GM19238 (cell line): ENCODE measurements around the gene RHCG.

ENCODE experiments used
- DNase-seq: peaks from one replicate; pipeline ENCODE4 v3.0.0; 2011; ENCODE audit warnings: low spot score; ENCODE audit not compliant: insufficient read length

Gene RHCG

GRCh38 chr15:89504166-89504565 is 7.8 kb upstream of the RHCG start:
- no peak for DNase-seq

- no peak for DNase-seq
Measured at GRCh38 chr15:89502867-89503595, 6.6 kb upstream of the RHCG start.

- DNase-seq = no peak
Measured at GRCh38 chr15:89501646-89502045, 5.3 kb upstream of the RHCG start.

- no peak for DNase-seq
Measured at GRCh38 chr15:89500397-89501270, 4.3 kb upstream of the RHCG start.

GRCh38 chr15:89499156-89499555 is 2.8 kb upstream of the RHCG start:
- DNase-seq = no peak

GRCh38 chr15:89498574-89498906 is 2.2 kb upstream of the RHCG start:
- no peak for DNase-seq

GRCh38 chr15:89497231-89497630 is 848 bp upstream of the RHCG start:
- no peak for DNase-seq

GRCh38 chr15:89495638-89496145 is 691 bp downstream of the RHCG start:
- no peak for DNase-seq

- DNase-seq = no peak
Measured at GRCh38 chr15:89494941-89495637, 1.3 kb downstream of the RHCG start.

- DNase-seq = no peak
Measured at GRCh38 chr15:89494031-89494430, 2.4 kb downstream of the RHCG start.

GRCh38 chr15:89492934-89493631 is 3.3 kb downstream of the RHCG start:
- no peak for DNase-seq

- no peak for DNase-seq
Measured at GRCh38 chr15:89492111-89492641, 4.2 kb downstream of the RHCG start.

- DNase-seq = no peak
Measured at GRCh38 chr15:89490814-89491315, 5.5 kb downstream of the RHCG start.

GRCh38 chr15:89490081-89490813 is 6.1 kb downstream of the RHCG start:
- DNase-seq = no peak

- no peak for DNase-seq
Measured at GRCh38 chr15:89489376-89489775, 7.0 kb downstream of the RHCG start.

- no peak for DNase-seq
Measured at GRCh38 chr15:89487791-89488190, 8.6 kb downstream of the RHCG start.

GRCh38 chr15:89486726-89487050 is 9.7 kb downstream of the RHCG start:
- DNase-seq = peak; percentile 35

GRCh38 chr15:89483079-89483478 is 13.3 kb downstream of the RHCG start:
- no peak for DNase-seq

GRCh38 chr15:89482139-89482538 is 14.2 kb downstream of the RHCG start:
- DNase-seq = no peak

GRCh38 chr15:89480505-89480904 is 15.9 kb downstream of the RHCG start:
- no peak for DNase-seq
